HUES6 (cell line): ENCODE measurements around the gene CDRT15.
"Not testable (repeated sequence)": the region's sequence is repeated elsewhere in the genome, so short reads cannot be mapped to it uniquely, and the experiment has no call there.

ENCODE experiments used
- H3K27ac ChIP-seq: 2 replicates; pipeline ENCODE4 v1.7.0; 2013; ENCODE audit warnings: low read depth, mild to moderate bottlenecking, low read length, inconsistent platforms
- H3K27me3 ChIP-seq: 2 replicates; pipeline ENCODE4 v1.6.1; 2013; ENCODE audit warnings: low read length; ENCODE audit not compliant: control insufficient read depth, insufficient read depth
- H3K36me3 ChIP-seq: 2 replicates; pipeline ENCODE4 v1.6.1; 2013; ENCODE audit warnings: low read length; ENCODE audit not compliant: control insufficient read depth, insufficient read depth
- H3K4me1 ChIP-seq: 2 replicates; pipeline ENCODE4 v1.6.1; 2013; ENCODE audit warnings: low read length; ENCODE audit not compliant: control insufficient read depth, insufficient read depth
- H3K4me3 ChIP-seq: 2 replicates; pipeline ENCODE4 v1.5.1; 2013; ENCODE audit warnings: low read depth, low read length
- H3K9ac ChIP-seq: one replicate; pipeline ENCODE4 v1.6.1; 2013; ENCODE audit warnings: mild to moderate bottlenecking, low read length
- H3K9me3 ChIP-seq: 2 replicates; pipeline ENCODE4 v1.6.1; 2013; ENCODE audit warnings: low read depth, low read length; ENCODE audit not compliant: control insufficient read depth, insufficient read depth

Gene CDRT15

GRCh38 chr17:14200354-14200753 is 36.3 kb downstream of the CDRT15 start:
- no peaks in the 10 kb centered on the region for H3K9me3 ChIP-seq
- no peaks in the 10 kb centered on the region for H3K27me3 ChIP-seq
- H3K4me1 ChIP-seq, result peaks cover 6% of the 10 kb centered on the region; the same call in 1 of the 2 replicates
- no peak overlapping the region for H3K9ac ChIP-seq
- no peak overlapping the region for H3K27ac ChIP-seq
- H3K4me3 ChIP-seq, result no peak overlapping the region
- H3K36me3 ChIP-seq, result no peaks in the 10 kb centered on the region

DNA sequence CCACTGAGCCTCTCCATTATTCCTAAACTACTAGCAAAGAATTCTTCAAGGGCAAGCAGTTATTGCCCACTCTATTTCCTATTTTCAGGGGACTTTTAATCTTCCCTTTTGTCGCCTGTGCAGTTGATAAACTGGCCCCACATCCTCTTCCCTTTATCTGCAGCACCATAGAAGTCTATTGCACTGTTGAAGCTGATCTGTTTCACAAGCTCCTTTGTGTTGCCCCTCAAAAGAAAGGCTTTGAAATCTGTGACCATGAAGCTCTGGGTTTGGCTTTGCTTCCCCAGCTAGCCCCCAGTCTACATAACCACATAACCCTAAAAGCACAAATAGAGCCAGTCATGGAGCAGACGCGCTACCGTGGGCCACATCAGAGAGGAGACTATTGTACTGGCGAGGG is 37.1 kb downstream of the CDRT15 start:
- H3K4me1 ChIP-seq, result peaks cover 6% of the 10 kb centered on the region; the same call in 1 of the 2 replicates
- H3K9ac ChIP-seq, result no peak overlapping the region
- no peak overlapping the region for H3K27ac ChIP-seq
- no peaks in the 10 kb centered on the region for H3K9me3 ChIP-seq
- no peaks in the 10 kb centered on the region for H3K27me3 ChIP-seq
- H3K4me3 ChIP-seq, result no peak overlapping the region
- H3K36me3 ChIP-seq, result no peaks in the 10 kb centered on the region

- H3K4me3 ChIP-seq, result no peak overlapping the region
- no peak overlapping the region for H3K27ac ChIP-seq
- no peaks in the 10 kb centered on the region for H3K27me3 ChIP-seq
- no peaks in the 10 kb centered on the region for H3K36me3 ChIP-seq
- H3K9me3 ChIP-seq, result no peaks in the 10 kb centered on the region
- no peak overlapping the region for H3K9ac ChIP-seq
- peaks cover 6% of the 10 kb centered on the region; the same call in 1 of the 2 replicates for H3K4me1 ChIP-seq
Measured at GRCh38 chr17:14198575-14198974, 38.1 kb downstream of the CDRT15 start.

GRCh38 chr17:14198013-14198412 is 38.6 kb downstream of the CDRT15 start:
- no peaks in the 10 kb centered on the region for H3K9me3 ChIP-seq
- no peak overlapping the region for H3K9ac ChIP-seq
- H3K36me3 ChIP-seq, result no peaks in the 10 kb centered on the region
- peaks cover 6% of the 10 kb centered on the region; the same call in 1 of the 2 replicates for H3K4me1 ChIP-seq
- no peak overlapping the region for H3K4me3 ChIP-seq
- H3K27ac ChIP-seq, result no peak overlapping the region
- H3K27me3 ChIP-seq, result no peaks in the 10 kb centered on the region

DNA sequence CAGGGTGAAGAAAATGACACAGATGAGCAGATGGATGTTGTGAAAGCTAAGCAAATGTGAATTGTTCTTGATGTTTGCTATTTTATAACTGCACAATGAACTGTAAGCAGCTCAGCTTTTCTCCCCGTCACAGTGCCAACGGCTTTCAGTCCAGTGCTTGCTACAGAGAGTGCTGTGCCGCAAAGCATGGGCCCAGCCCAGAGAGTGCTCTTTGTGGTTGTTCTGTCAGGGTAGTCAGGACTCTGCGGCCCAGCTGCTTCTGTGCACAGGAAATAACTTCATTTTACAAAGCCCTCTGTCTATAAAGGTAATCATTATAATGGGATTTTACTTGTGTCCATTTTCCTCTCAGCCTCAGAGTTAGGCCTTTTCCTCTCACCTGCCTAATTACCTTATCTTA is 39.1 kb downstream of the CDRT15 start:
- no peak overlapping the region for H3K27ac ChIP-seq
- no peak overlapping the region for H3K9ac ChIP-seq
- no peaks in the 10 kb centered on the region for H3K9me3 ChIP-seq
- no peaks in the 10 kb centered on the region for H3K36me3 ChIP-seq
- H3K4me1 ChIP-seq, result peaks cover 6% of the 10 kb centered on the region; the same call in 1 of the 2 replicates
- no peak overlapping the region for H3K4me3 ChIP-seq
- H3K27me3 ChIP-seq, result no peaks in the 10 kb centered on the region

GRCh38 chr17:14197057-14197456 is 39.6 kb downstream of the CDRT15 start:
- Histone ChIP-seq H3K36me3 (no peaks in the 10 kb centered on the region), H3K4me1 (peaks cover 6% of the 10 kb centered on the region; the same call in 1 of the 2 replicates), H3K27me3 (no peaks in the 10 kb centered on the region), H3K4me3 (no peak overlapping the region), H3K9me3 (no peaks in the 10 kb centered on the region), H3K27ac (no peak overlapping the region), H3K9ac (no peak overlapping the region)

DNA sequence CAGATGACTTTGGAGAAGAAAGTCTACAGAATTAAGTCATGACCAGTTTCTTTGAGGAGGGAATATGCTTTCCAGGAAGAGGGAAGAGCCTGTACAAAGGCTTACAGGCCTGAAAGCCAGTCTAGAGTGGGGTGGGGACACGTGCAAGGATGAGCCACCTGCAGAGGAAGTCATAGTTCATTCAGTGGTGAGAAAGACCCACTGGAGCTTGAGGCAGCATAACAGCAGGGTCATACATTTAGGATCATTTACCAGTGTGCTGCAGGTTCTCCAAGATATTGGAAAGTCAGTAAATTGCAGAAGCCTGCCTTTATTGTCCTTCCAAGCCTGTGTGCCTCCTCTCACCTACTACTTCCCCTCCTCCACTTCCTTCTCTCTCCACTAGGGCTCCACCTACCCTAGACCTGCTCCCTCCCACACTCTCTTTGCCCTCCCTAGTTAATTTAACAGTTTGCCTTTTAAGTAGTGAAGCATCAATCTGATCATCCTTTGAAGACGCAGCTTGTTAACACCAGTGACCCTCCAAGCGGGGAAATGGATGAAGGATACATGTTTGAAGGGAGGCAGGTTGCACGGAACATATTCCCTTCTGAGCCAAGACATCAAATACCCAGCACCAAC is 40.2 kb downstream of the CDRT15 start:
- no peaks in the 10 kb centered on the region for H3K36me3 ChIP-seq
- no peaks in the 10 kb centered on the region for H3K27me3 ChIP-seq
- H3K4me1 ChIP-seq, result peaks cover 6% of the 10 kb centered on the region; the same call in 1 of the 2 replicates
- no peak overlapping the region for H3K9ac ChIP-seq
- no peak overlapping the region for H3K27ac ChIP-seq
- no peaks in the 10 kb centered on the region for H3K9me3 ChIP-seq
- H3K4me3 ChIP-seq, result no peak overlapping the region

- H3K27me3 ChIP-seq, H3K4me3 ChIP-seq, H3K9ac ChIP-seq, H3K9me3 ChIP-seq, H3K27ac ChIP-seq, H3K36me3 ChIP-seq, H3K4me1 ChIP-seq: not testable (repeated sequence)
Measured at GRCh38 chr17:14192636-14193344, 43.9 kb downstream of the CDRT15 start.

GRCh38 chr17:14192039-14192438 is 44.6 kb downstream of the CDRT15 start:
- not testable (repeated sequence) for H3K4me1 ChIP-seq, H3K4me3 ChIP-seq, H3K9ac ChIP-seq, H3K36me3 ChIP-seq, H3K9me3 ChIP-seq, H3K27ac ChIP-seq, H3K27me3 ChIP-seq

GRCh38 chr17:14191469-14191868 is 45.2 kb downstream of the CDRT15 start:
- H3K4me3 ChIP-seq, H3K9me3 ChIP-seq, H3K36me3 ChIP-seq, H3K27me3 ChIP-seq, H3K9ac ChIP-seq, H3K4me1 ChIP-seq, H3K27ac ChIP-seq: not testable (repeated sequence)

GRCh38 chr17:14190774-14191173 is 45.9 kb downstream of the CDRT15 start:
- not testable (repeated sequence) for H3K9ac ChIP-seq, H3K27ac ChIP-seq, H3K4me1 ChIP-seq, H3K36me3 ChIP-seq, H3K27me3 ChIP-seq, H3K9me3 ChIP-seq, H3K4me3 ChIP-seq
